Activated CD4-positive, alpha-beta T cell treated with anti-CD3 and anti-CD28 coated beads, Interleukin-2, amount 50 U/mL, for 24 hours (primary cell): Measurements from ENCODE around the gene ADRA1B.
"Not testable (repeated sequence)": the region's sequence is repeated elsewhere in the genome, so short reads cannot be mapped to it uniquely, and the experiment has no call there.

Experiments used
- DNase-seq, 2 donors: peaks; one replicate each; pipeline ENCODE4 v3.0.0-alpha.2; 2020; ENCODE audit warnings: low read depth in 1 of 2, low spot score in 1 of 2

The ADRA1B gene

DNA sequence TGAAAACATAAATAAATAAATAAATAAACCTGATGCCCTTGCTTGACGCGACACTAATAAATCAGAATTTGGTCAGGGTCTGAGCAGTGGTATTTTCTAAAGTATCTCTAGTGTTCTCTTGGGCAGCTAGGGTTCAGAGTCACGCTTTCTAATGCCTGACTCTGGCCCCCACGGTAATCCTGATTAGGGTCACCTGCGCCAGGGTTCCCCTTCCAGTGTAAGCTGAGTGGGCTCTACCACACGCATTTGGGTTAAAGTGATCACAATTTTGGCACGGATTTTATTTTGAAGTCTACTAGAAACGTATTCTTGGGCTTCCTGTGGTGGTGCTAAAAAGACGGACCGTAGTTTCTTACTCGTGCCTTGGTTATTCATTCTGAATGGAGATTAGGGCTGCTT is 93.3 kb downstream of the ADRA1B start:
- DNase-seq: no peak

DNA sequence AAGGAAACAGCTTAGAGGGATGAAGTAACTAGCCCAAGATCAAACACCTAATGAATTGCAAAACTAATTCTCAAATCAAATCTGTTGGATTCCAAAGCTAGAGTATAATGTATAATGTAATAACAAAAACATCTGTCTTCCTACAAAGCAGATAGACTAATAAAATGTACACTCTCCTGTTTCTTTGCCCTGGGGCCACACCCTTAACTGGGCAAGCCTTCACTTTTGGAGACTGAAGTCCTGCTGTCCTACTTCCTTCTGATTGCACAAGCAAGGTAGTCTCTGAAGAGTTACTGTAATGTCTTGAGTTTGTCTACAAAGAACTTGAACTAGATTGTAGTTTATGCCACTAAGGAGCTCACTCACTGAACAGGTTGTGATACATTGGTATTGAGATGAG is 95.2 kb downstream of the ADRA1B start:
- no peak for DNase-seq

DNA sequence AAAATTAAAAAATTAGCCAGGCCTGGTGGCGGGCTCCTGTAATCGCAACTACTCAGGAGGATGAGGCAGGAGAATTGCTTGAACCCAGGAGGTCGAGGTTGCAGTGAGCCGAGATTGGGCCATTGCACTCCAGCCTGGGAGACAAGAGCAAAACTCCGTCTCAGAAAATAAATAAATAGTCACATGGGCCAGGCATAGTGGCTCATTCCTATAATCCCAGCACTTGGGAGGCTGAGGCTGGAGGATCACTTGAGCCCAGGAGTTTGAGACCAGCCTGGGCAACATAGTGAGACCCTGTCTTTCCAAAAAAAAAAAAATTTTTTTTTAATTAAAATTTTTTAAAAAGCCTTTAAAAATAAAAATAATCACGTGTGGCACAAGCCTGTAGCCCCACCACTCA is 97.9 kb downstream of the ADRA1B start:
- not testable (repeated sequence) for DNase-seq

DNA sequence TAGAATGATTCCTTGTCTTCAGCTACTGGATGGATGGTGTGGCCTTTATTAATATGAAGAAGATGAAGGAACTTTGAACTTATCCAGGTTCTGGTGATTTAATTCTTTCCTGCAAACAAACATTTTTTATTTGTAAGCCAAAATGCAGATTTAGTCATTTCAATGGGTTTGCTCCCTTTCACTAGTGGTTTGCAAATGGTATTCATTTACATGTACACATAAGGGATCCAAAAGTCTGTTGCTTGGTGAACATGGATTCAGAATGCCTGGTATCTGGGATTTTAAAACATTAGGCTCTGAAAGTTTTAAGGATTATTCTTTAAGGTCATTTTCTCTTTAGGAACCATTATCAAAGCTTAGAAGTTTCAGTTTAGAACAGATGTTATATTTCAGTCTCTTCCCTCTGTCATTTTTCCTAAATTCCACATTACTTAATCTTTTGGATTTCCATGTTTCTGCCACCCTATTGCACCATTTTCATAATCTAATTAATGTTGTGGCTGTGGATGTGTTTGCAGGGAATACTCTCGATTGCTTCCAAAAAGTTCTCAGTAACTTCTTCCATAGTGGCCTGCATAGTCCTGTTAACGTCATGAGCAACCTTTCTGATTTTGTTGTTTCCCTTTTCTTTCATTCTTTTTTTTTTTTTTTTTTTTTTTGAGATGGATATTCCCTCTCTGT is 102.8 kb downstream of the ADRA1B start:
- no peak for DNase-seq

DNA sequence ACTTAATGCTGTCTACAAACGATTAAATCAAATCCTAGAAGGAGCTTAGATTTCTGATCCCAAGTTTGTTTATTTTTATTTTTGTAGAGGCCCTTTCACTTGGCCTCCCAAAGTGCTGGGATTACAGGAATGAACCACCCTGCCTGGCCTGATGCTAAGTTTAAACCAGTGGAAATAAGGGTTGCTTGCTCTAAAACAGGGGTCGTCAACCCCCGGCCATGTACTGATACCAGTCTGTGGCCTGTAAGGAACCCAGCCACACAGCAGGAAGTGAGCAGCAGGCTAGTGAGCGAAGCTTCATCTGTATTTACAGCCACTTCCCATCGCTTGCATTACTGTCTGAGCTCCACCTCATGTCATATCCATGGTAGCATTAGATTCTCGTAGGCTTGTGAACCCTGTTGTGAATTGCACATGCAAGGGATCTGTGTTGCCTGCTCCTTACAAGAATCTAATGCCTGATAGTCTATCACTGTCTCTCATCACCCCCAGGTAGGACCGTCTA is 104.0 kb downstream of the ADRA1B start:
- no peak for DNase-seq

DNA sequence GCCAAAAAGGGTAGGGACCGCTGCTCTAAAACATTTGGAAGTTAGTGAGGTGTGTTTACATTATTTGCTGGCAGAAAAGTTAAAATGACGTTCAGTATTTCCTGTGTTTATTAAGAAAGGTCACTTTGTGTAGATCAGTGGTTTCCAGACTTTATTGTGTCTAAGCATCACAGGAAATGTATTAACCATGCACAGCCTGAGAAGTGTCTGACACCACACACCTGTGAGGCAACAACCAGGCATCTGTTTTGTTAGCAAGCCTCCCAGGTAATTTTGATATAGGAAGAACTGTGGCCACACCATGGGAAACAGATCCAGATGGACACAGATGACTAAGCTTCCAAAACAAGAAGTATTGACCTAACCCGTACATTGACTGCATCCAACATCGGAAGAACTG is 104.7 kb downstream of the ADRA1B start:
- DNase-seq: no peak

DNA sequence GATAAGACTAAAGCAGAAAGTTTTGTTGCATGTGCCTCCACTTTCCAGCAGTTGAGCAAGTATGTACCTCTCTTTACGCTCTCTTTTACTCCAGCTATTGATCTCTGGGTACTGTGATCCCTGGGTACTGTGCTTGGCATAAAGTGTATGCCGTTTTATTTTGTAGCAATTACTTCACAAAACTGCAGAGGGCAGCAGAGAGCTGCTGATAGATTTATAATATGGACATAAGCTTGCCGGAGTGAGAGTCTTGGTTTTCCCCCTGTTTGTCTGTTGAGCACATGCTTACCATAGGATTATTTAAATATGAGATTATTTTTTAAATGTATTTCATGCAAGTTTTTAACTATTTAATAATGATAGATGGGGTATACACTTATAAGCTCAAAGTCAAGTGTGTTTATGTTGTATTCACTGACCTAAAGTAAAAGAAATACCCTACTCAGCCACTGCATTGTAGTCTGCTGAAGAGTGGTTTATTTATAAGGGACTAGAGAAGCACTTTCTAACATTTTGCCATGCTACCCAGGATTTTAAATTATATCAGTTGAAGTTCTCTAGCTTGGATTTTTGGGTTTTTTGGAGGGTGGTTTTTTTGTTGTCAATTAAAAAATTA is 105.7 kb downstream of the ADRA1B start:
- DNase-seq: peak in 1 of 2 donors; percentile 46
